ENCODE measurements around the gene SDHAF1.

The SDHAF1 gene

DNA sequence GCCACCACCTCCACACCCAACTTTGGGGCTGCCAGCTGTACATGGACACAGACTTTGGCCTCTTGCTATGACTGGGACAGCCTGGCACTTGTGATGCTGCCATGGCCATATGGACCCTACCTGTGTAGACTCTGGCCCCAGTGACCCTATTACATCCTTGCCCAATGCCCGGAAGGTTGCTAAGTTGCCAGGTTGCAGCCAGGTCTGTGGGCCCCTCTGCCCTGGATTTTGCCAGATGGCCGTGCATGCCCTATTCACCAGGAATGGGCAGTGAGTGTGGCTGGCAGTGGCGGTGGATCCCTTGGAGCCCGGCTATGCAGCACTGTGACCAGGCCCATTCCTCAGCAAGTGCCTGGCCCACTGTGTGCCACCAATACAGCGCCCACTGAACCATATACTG, 8.9 kb upstream of the SDHAF1 start:
- no peaks in the 10 kb centered on the region for H3K4me1 ChIP-seq (ENCODE audit: insufficient read depth, low read length)
- TF ChIP-seq EZH2 (IDR thresholded peaks at IDR 0.05; ENCODE audit: borderline replicate concordance, low read depth, low read length, severe bottlenecking) = no peak
- TF ChIP-seq, protein P1, sequence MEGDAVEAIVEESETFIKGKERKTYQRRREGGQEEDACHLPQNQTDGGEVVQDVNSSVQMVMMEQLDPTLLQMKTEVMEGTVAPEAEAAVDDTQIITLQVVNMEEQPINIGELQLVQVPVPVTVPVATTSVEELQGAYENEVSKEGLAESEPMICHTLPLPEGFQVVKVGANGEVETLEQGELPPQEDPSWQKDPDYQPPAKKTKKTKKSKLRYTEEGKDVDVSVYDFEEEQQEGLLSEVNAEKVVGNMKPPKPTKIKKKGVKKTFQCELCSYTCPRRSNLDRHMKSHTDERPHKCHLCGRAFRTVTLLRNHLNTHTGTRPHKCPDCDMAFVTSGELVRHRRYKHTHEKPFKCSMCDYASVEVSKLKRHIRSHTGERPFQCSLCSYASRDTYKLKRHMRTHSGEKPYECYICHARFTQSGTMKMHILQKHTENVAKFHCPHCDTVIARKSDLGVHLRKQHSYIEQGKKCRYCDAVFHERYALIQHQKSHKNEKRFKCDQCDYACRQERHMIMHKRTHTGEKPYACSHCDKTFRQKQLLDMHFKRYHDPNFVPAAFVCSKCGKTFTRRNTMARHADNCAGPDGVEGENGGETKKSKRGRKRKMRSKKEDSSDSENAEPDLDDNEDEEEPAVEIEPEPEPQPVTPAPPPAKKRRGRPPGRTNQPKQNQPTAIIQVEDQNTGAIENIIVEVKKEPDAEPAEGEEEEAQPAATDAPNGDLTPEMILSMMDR (IDR thresholded peaks at IDR 0.05; ENCODE audit: borderline replicate concordance, extremely low read depth, low read length, poor library complexity, severe bottlenecking) = no peak
- no peak overlapping the region for H3K9ac ChIP-seq (ENCODE audit: low read depth, low read length)
- no peak overlapping the region for H3K27ac ChIP-seq (ENCODE audit: low read length)
- H2AFZ ChIP-seq (ENCODE audit: low read depth, low read length) = no peak overlapping the region
- H3K36me3 ChIP-seq (ENCODE audit: insufficient read depth, low read length) = no peaks in the 10 kb centered on the region
- no peak overlapping the region for H3K4me2 ChIP-seq (ENCODE audit: insufficient read depth, low read length)
- H3K9me3 ChIP-seq (ENCODE audit: insufficient read depth, low read length, severe bottlenecking) = no peaks in the 10 kb centered on the region
- ATAC-seq (ENCODE audit: insufficient read depth, low read depth) = no peak
- no peaks in the 10 kb centered on the region for H3K79me2 ChIP-seq (ENCODE audit: insufficient read depth, low read length)
- H4K20me1 ChIP-seq (ENCODE audit: insufficient read depth, low read length) = no peaks in the 10 kb centered on the region; the same call in 1 of the 2 replicates
- DNase-seq = no peak
- peaks cover 21% of the 10 kb centered on the region for H3K27me3 ChIP-seq (ENCODE audit: insufficient read depth, low read length, poor library complexity)
- H3K4me3 ChIP-seq (ENCODE audit: low read depth in 1 of 2, low read length in 2 of 2) = no peak overlapping the region

DNA sequence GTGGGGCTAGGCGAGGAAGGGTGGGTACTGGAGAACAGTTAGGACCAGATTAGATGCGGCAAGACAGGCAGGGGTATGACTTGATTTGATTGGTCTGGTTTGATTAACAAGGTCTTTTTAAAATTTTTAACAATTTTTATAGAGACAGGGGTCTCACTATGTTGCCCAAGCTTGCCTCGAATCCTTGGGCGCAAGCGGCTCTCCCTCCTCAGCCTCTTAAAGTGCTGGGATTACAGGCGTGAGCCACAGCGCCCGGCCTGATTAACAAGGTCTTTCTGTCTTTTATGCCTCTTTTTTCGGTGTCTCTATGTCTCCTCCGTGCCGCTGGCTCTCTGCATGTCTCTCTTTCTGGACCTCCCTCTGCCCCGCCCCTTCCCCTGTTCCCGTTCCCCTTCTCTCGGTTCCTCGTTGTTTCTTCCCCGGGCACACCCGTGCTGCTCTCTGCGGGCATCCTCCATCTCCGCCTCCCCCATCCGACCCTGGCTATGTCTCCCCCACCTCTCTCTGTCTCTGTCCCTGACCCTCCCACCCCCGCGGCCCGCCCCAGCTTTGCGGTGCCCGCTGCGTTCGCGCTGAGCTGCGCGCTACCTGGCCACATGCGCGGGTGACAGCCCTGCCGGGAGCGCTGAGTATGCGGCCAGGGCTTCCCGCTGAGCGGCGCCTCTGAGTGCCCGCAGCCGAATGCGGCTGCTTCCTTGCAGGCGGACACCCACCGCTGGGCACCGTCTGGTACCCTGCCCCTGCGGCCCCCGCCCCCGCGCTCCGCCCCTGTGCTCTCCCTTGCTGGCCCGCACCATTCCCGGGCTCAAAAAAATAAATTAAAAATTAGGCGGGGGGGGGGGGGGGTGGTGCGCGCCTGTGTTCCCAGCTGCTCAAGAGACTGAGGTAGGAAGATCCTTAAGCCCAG, 8.1 kb upstream of the SDHAF1 start:
- Histone ChIP-seq H4K20me1 (ENCODE audit: insufficient read depth, low read length) (no peaks in the 10 kb centered on the region; the same call in 1 of the 2 replicates), H3K79me2 (ENCODE audit: insufficient read depth, low read length) (no peaks in the 10 kb centered on the region), H2AFZ (ENCODE audit: low read depth, low read length) (no peak overlapping the region), H3K9me3 (ENCODE audit: insufficient read depth, low read length, severe bottlenecking) (no peaks in the 10 kb centered on the region), H3K27ac (ENCODE audit: low read length) (no peak overlapping the region), H3K27me3 (ENCODE audit: insufficient read depth, low read length, poor library complexity) (peaks cover 21% of the 10 kb centered on the region), H3K36me3 (ENCODE audit: insufficient read depth, low read length) (no peaks in the 10 kb centered on the region), H3K4me2 (ENCODE audit: insufficient read depth, low read length) (peak overlapping the region; percentile 22; the same call in 1 of the 2 replicates), H3K9ac (ENCODE audit: low read depth, low read length) (no peak overlapping the region), H3K4me3 (ENCODE audit: low read depth in 1 of 2, low read length in 2 of 2) (no peak overlapping the region), H3K4me1 (ENCODE audit: insufficient read depth, low read length) (no peaks in the 10 kb centered on the region)
- no peak for DNase-seq
- ATAC-seq (ENCODE audit: insufficient read depth, low read depth) = peak; percentile 45; the same call in 2 of the 3 replicates
- TF ChIP-seq, protein P1 (IDR thresholded peaks at IDR 0.05; ENCODE audit: borderline replicate concordance, extremely low read depth, low read length, poor library complexity, severe bottlenecking) = no peak
- no peak for TF ChIP-seq EZH2 (IDR thresholded peaks at IDR 0.05; ENCODE audit: borderline replicate concordance, low read depth, low read length, severe bottlenecking)

DNA sequence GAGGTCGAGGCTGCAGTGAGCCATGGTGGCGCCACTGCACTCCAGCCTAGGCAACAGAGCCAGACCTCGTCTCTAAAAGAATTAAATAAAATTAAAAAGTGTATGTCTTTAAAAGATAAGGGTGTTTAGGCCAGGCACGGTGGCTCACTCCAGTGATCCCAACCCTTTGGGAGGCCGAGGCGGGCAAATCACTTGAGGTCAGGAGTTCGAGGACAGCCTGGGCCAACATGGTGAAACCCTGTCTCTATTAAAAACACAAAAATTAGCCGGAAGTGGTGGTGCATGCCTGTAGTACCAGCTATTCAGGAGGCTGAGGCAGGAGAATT, 7.5 kb upstream of the SDHAF1 start:
- H3K9ac ChIP-seq (ENCODE audit: low read depth, low read length) = no peak overlapping the region
- no peak overlapping the region for H3K4me2 ChIP-seq (ENCODE audit: insufficient read depth, low read length)
- no peaks in the 10 kb centered on the region for H3K4me1 ChIP-seq (ENCODE audit: insufficient read depth, low read length)
- no peak overlapping the region for H2AFZ ChIP-seq (ENCODE audit: low read depth, low read length)
- peaks cover 21% of the 10 kb centered on the region for H3K27me3 ChIP-seq (ENCODE audit: insufficient read depth, low read length, poor library complexity)
- no peak overlapping the region for H3K4me3 ChIP-seq (ENCODE audit: low read depth in 1 of 2, low read length in 2 of 2)
- no peak overlapping the region for H3K27ac ChIP-seq (ENCODE audit: low read length)
- TF ChIP-seq, protein P1 (IDR thresholded peaks at IDR 0.05; ENCODE audit: borderline replicate concordance, extremely low read depth, low read length, poor library complexity, severe bottlenecking) = no peak
- TF ChIP-seq EZH2 (IDR thresholded peaks at IDR 0.05; ENCODE audit: borderline replicate concordance, low read depth, low read length, severe bottlenecking) = no peak
- H3K9me3 ChIP-seq (ENCODE audit: insufficient read depth, low read length, severe bottlenecking) = no peaks in the 10 kb centered on the region
- no peaks in the 10 kb centered on the region for H3K79me2 ChIP-seq (ENCODE audit: insufficient read depth, low read length)
- no peaks in the 10 kb centered on the region; the same call in 1 of the 2 replicates for H4K20me1 ChIP-seq (ENCODE audit: insufficient read depth, low read length)
- no peaks in the 10 kb centered on the region for H3K36me3 ChIP-seq (ENCODE audit: insufficient read depth, low read length)
- no peak for DNase-seq
- no peak for ATAC-seq (ENCODE audit: insufficient read depth, low read depth)
